ENCODE measurements around the gene RANBP10.

GRCh38 chr16:67719048-67719777 lies 87.1 kb downstream of the RANBP10 start, which contains the start of gene GFOD2:
- TF ChIP-seq CHD2 (IDR thresholded peaks at IDR 0.05; ENCODE audit: borderline replicate concordance, low read depth, low read length) (peak; percentile 46; the same call in 1 of the 2 replicates), JUND (IDR thresholded peaks at IDR 0.05; ENCODE audit: low read depth, low read length) (no peak), KDM1A (IDR thresholded peaks at IDR 0.05; ENCODE audit: borderline replicate concordance) (no peak), SMC3 (IDR thresholded peaks at IDR 0.05; ENCODE audit: borderline replicate concordance, low read length) (no peak), ZBTB4 (CRISPR knock-in tag; IDR thresholded peaks at IDR 0.05) (no peak), ELK1 (IDR thresholded peaks at IDR 0.05; ENCODE audit: low read depth, low read length) (peak; percentile 69; the same call in 1 of the 2 replicates)
- TF ChIP-seq, protein P1, sequence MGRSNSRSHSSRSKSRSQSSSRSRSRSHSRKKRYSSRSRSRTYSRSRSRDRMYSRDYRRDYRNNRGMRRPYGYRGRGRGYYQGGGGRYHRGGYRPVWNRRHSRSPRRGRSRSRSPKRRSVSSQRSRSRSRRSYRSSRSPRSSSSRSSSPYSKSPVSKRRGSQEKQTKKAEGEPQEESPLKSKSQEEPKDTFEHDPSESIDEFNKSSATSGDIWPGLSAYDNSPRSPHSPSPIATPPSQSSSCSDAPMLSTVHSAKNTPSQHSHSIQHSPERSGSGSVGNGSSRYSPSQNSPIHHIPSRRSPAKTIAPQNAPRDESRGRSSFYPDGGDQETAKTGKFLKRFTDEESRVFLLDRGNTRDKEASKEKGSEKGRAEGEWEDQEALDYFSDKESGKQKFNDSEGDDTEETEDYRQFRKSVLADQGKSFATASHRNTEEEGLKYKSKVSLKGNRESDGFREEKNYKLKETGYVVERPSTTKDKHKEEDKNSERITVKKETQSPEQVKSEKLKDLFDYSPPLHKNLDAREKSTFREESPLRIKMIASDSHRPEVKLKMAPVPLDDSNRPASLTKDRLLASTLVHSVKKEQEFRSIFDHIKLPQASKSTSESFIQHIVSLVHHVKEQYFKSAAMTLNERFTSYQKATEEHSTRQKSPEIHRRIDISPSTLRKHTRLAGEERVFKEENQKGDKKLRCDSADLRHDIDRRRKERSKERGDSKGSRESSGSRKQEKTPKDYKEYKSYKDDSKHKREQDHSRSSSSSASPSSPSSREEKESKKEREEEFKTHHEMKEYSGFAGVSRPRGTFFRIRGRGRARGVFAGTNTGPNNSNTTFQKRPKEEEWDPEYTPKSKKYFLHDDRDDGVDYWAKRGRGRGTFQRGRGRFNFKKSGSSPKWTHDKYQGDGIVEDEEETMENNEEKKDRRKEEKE (IDR thresholded peaks at IDR 0.05): no peak
- TF ChIP-seq, protein P2, sequence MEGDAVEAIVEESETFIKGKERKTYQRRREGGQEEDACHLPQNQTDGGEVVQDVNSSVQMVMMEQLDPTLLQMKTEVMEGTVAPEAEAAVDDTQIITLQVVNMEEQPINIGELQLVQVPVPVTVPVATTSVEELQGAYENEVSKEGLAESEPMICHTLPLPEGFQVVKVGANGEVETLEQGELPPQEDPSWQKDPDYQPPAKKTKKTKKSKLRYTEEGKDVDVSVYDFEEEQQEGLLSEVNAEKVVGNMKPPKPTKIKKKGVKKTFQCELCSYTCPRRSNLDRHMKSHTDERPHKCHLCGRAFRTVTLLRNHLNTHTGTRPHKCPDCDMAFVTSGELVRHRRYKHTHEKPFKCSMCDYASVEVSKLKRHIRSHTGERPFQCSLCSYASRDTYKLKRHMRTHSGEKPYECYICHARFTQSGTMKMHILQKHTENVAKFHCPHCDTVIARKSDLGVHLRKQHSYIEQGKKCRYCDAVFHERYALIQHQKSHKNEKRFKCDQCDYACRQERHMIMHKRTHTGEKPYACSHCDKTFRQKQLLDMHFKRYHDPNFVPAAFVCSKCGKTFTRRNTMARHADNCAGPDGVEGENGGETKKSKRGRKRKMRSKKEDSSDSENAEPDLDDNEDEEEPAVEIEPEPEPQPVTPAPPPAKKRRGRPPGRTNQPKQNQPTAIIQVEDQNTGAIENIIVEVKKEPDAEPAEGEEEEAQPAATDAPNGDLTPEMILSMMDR (IDR thresholded peaks at IDR 0.05 in 2 of 3, conservative IDR thresholded peaks at IDR 0.05 in 1 of 3; ENCODE audit: control insufficient read depth in 2 of 3, extremely low read depth in 1 of 3, insufficient read depth in 1 of 3, low read depth in 3 of 3, low read length in 3 of 3): no peak
- TF ChIP-seq, protein P3, sequence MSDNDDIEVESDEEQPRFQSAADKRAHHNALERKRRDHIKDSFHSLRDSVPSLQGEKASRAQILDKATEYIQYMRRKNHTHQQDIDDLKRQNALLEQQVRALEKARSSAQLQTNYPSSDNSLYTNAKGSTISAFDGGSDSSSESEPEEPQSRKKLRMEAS (IDR thresholded peaks at IDR 0.05; ENCODE audit: low read depth, low read length): no peak; the same call in 1 of the 2 replicates
